Panc1 (cell line): Measurements from ENCODE around the gene GOPC.

ENCODE experiments used
- CTCF ChIP-seq: fragments of 450-650 bp; IDR thresholded peaks from 2 replicates; pipeline ENCODE4 v1.5.1; 2017; ENCODE audit warnings: mild to moderate bottlenecking
- SIN3A ChIP-seq: IDR thresholded peaks from 2 replicates; pipeline ENCODE4 v1.6.1; 2012; ENCODE audit warnings: low read depth, mild to moderate bottlenecking, low read length, moderate library complexity, borderline replicate concordance; ENCODE audit not compliant: insufficient read depth

DNA sequence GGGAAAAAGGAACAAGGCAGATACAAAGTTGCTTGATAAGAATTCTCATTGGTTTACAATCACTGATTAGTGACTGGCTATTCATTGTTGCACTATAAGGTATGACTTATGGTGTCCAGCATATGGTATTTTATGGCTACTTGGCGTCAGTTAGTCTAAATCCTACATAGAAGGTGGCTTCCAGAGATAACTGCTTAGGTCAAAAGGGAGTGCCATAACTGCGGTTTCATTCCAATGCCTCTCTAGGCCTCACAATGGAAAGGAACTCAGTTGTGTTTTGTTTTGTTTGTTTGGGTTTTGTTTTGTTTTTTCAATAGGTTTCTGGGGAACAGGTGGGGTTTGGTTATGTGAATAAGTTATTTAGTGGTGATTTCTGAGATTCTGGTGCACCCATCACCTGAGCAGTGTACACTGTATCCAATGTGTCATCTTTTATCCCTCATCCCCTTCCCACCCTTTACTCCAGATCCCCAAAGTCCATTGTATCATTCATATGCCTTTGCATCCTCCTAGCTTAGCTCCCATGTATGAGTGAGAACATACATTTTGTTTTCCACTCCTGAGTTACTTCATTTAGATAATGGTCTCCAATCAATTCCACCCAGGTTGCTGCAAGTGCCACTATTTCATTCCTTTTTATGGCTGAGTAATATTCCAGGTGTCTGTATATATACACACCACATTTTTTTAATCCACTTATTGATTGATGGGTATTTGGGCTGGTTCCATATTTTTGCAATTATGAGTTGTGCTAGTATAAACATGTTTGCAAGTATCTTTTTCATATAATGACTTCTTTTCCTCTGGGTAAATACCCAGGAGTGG lies 7.0 kb downstream of the GOPC start:
- no peak for TF ChIP-seq SIN3A
- no peak for TF ChIP-seq CTCF
